Astrocyte (in vitro differentiated cells and primary cell): Measurements from ENCODE around the gene PLK2. TPM values are rescaled to one million over a fixed set of nuclear protein-coding genes. Genes with fewer than 3 reads are reported as not detected.

ENCODE experiments used
- DNase-seq: peaks from one replicate; pipeline ENCODE4 v3.0.0-alpha.2; 2010; ENCODE audit warnings: low read depth
- FAIRE-seq: peaks from 2 replicates; lab custom pipeline; 2011; peaks lifted over from hg19 to GRCh38; lab: Jason Lieb, UNC
- H2AFZ ChIP-seq: 2 replicates; pipeline ENCODE4 v1.6.0; 2012; ENCODE audit warnings: low read depth, low read length, inconsistent platforms
- H3K27ac ChIP-seq: 2 replicates; pipeline ENCODE4 v1.5.1; 2011; ENCODE audit warnings: low read depth, low read length, inconsistent platforms
- H3K27me3 ChIP-seq: 2 replicates; pipeline ENCODE4 v1.6.0; 2011; ENCODE audit warnings: low read length, inconsistent platforms; ENCODE audit not compliant: insufficient read depth
- H3K36me3 ChIP-seq: 2 replicates; pipeline ENCODE4 v1.5.1; 2011; ENCODE audit warnings: low read length, inconsistent platforms; ENCODE audit not compliant: insufficient read depth
- H3K4me1 ChIP-seq: 2 replicates; pipeline ENCODE4 v1.5.1; 2011; ENCODE audit warnings: low read length, inconsistent platforms; ENCODE audit not compliant: insufficient read depth
- H3K4me2 ChIP-seq: 2 replicates; pipeline ENCODE4 v1.6.0; 2012; ENCODE audit warnings: low read length, inconsistent platforms
- H3K4me3 ChIP-seq: 2 replicates; pipeline ENCODE4 v1.5.1; 2011; ENCODE audit warnings: low read depth, mild to moderate bottlenecking, low read length, inconsistent platforms; ENCODE audit not compliant: insufficient read depth
- H3K79me2 ChIP-seq: 2 replicates; pipeline ENCODE4 v1.6.0; 2012; ENCODE audit warnings: mild to moderate bottlenecking, low read length, inconsistent platforms; ENCODE audit not compliant: insufficient read depth
- H3K9ac ChIP-seq: 2 replicates; pipeline ENCODE4 v1.6.0; 2012; ENCODE audit warnings: mild to moderate bottlenecking, low read length, inconsistent platforms
- H3K9me3 ChIP-seq: 2 replicates; pipeline ENCODE4 v1.5.1; 2012; ENCODE audit warnings: low read depth, mild to moderate bottlenecking, low read length, inconsistent platforms; ENCODE audit not compliant: insufficient read depth
- H4K20me1 ChIP-seq: 2 replicates; pipeline ENCODE4 v1.6.0; 2012; ENCODE audit warnings: low read length, inconsistent platforms; ENCODE audit not compliant: insufficient read depth
- H3K27ac Mint-ChIP-seq: one replicate; pipeline ENCODE4 v1.8.0; 2021; ENCODE audit warnings: mild to moderate bottlenecking, mixed read lengths; ENCODE audit not compliant: unreplicated experiment
- H3K27me3 Mint-ChIP-seq: one replicate; pipeline ENCODE4 v1.8.0; 2021; ENCODE audit warnings: low read depth, mixed read lengths; ENCODE audit not compliant: unreplicated experiment
- H3K36me3 Mint-ChIP-seq: one replicate; pipeline ENCODE4 v1.8.0; 2021; ENCODE audit warnings: low read depth, mixed read lengths; ENCODE audit not compliant: unreplicated experiment
- H3K4me1 Mint-ChIP-seq: one replicate; pipeline ENCODE4 v1.8.0; 2021; ENCODE audit warnings: low read depth, mixed read lengths; ENCODE audit not compliant: unreplicated experiment
- H3K4me3 Mint-ChIP-seq: one replicate; pipeline ENCODE4 v1.8.0; 2021; ENCODE audit warnings: mild to moderate bottlenecking, moderate library complexity, mixed read lengths; ENCODE audit not compliant: unreplicated experiment
- H3K9me3 Mint-ChIP-seq: one replicate; pipeline ENCODE4 v1.8.0; 2021; ENCODE audit warnings: mild to moderate bottlenecking, mixed read lengths; ENCODE audit not compliant: unreplicated experiment
- CTCF ChIP-seq: IDR thresholded peaks from 2 replicates; pipeline ENCODE4 v1.5.1; 2011; ENCODE audit warnings: low read depth, mild to moderate bottlenecking, inconsistent platforms, low read length, moderate library complexity; ENCODE audit not compliant: insufficient read depth
- EZH2 ChIP-seq: IDR thresholded peaks from 2 replicates; pipeline ENCODE4 v1.6.1; 2012; ENCODE audit warnings: mild to moderate bottlenecking, low read length, inconsistent platforms; ENCODE audit not compliant: insufficient read depth
- total RNA-seq: library from RNA; stranded (reverse); gene quantifications from 2 replicates; pipeline ENCODE4 v1.2.1, GENCODE V29; 2021

Gene PLK2
- total RNA-seq, 1 donor from 2014 or later: 368 TPM

GRCh38 chr5:58484505-58484904 is 24.6 kb upstream of the PLK2 start:
- Mint-ChIP-seq H3K36me3 (no peaks in the 10 kb centered on the region), H3K4me3 (no peak overlapping the region), H3K4me1 (no peaks in the 10 kb centered on the region), H3K9me3 (no peaks in the 10 kb centered on the region), H3K27ac (no peak overlapping the region), H3K27me3 (no peaks in the 10 kb centered on the region)
- no peak for TF ChIP-seq CTCF
- no peak for TF ChIP-seq EZH2
- FAIRE-seq (no peak), DNase-seq (no peak)
- H3K36me3 ChIP-seq: no peaks in the 10 kb centered on the region
- H3K9ac ChIP-seq: no peak overlapping the region
- H3K9me3 ChIP-seq: peaks cover 6% of the 10 kb centered on the region
- H4K20me1 ChIP-seq: no peaks in the 10 kb centered on the region
- H3K27me3 ChIP-seq: no peaks in the 10 kb centered on the region
- no peaks in the 10 kb centered on the region for H3K79me2 ChIP-seq
- H3K4me1 ChIP-seq: no peaks in the 10 kb centered on the region
- no peak overlapping the region for H3K27ac ChIP-seq
- H3K4me2 ChIP-seq: no peak overlapping the region
- H2AFZ ChIP-seq: no peak overlapping the region
- no peak overlapping the region for H3K4me3 ChIP-seq

GRCh38 chr5:58482536-58482935 is 22.6 kb upstream of the PLK2 start:
- H3K9me3 Mint-ChIP-seq: no peaks in the 10 kb centered on the region

More at GRCh38 chr5:58482536-58482935, 22.6 kb upstream of the PLK2 start:
- Histone ChIP-seq H2AFZ (no peak overlapping the region), H3K79me2 (no peaks in the 10 kb centered on the region), H3K27ac (no peak overlapping the region), H3K4me3 (no peak overlapping the region), H3K4me2 (no peak overlapping the region), H3K36me3 (no peaks in the 10 kb centered on the region), H3K9me3 (peaks cover 6% of the 10 kb centered on the region), H3K27me3 (no peaks in the 10 kb centered on the region), H3K4me1 (no peaks in the 10 kb centered on the region), H3K9ac (no peak overlapping the region), H4K20me1 (no peaks in the 10 kb centered on the region)
- no peaks in the 10 kb centered on the region for H3K36me3 Mint-ChIP-seq
- H3K27ac Mint-ChIP-seq: no peak overlapping the region
- DNase-seq (no peak), FAIRE-seq (no peak)
- TF ChIP-seq EZH2 (no peak), CTCF (no peak)
- H3K27me3 Mint-ChIP-seq: no peaks in the 10 kb centered on the region
- peaks cover 5% of the 10 kb centered on the region for H3K4me1 Mint-ChIP-seq
- no peak overlapping the region for H3K4me3 Mint-ChIP-seq
